ENCODE data around the gene IFI35. TPM values are rescaled to one million over a fixed set of nuclear protein-coding genes. Genes with fewer than 3 reads are reported as not detected.

IFI35 gene
- total RNA-seq, 4 donors from 2014 or later, result 21.2 to 36.1 (median 28.8) TPM

- Histone ChIP-seq H3K27ac (replicated peaks in 1 of 4) (peak overlapping the region in 2 of 4 donors; percentile 44 to 95), H3K9me3 (no peaks in the 10 kb centered on the region), H3K4me3 (no peak overlapping the region), H3K36me3 (peaks cover 35 to 61% (median 55%) of the 10 kb centered on the region in 4 donors), H3K27me3 (no peaks in the 10 kb centered on the region), H3K4me1 (peaks cover 25 to 48% (median 42%) of the 10 kb centered on the region in 4 donors)
- 84% methylated on average over 5 of the region's 5 CpGs for whole genome bisulfite sequencing
- intact Hi-C loops (cut with DNase I), result no loop called here
- no peak for DNase-seq (ENCODE audit: extremely low spot score)
- no peak for TF ChIP-seq EP300 (IDR thresholded peaks at IDR 0.05)
- no peak for TF ChIP-seq CTCF (IDR thresholded peaks at IDR 0.05)
These were observed 2.9 kb upstream of the IFI35 start for GRCh38 chr17:43003542-43004172.

GRCh38 chr17:43010667-43011308 lies 4.2 kb downstream of the IFI35 start:
- peak overlapping the region in 3 of 4 donors; percentile 0 to 61 (median 54) for H3K27ac ChIP-seq (replicated peaks in 1 of 4)
- H3K9me3 ChIP-seq, result no peaks in the 10 kb centered on the region
- H3K27me3 ChIP-seq, result no peaks in the 10 kb centered on the region
- peaks cover 3 to 42% (median 33%) of the 10 kb centered on the region in 4 donors for H3K36me3 ChIP-seq
- intact Hi-C loops (cut with DNase I), result no loop called here
- 84% methylated on average over 5 of the region's 5 CpGs for WGBS
- H3K4me1 ChIP-seq, result peaks cover 68 to 94% (median 81%) of the 10 kb centered on the region in 4 donors
- no peak overlapping the region for H3K4me3 ChIP-seq
- no peak for DNase-seq (ENCODE audit: extremely low spot score)
- TF ChIP-seq POLR2AphosphoS5 (IDR thresholded peaks at IDR 0.05) (peak in 1 of 2 donors; percentile 8), POLR2A (IDR thresholded peaks at IDR 0.05; ENCODE audit: low read depth) (no peak)

- WGBS, result 84% methylated on average over 15 of the region's 15 CpGs
- Histone ChIP-seq H3K36me3 (peaks cover 12 to 53% (median 45%) of the 10 kb centered on the region in 4 donors), H3K27me3 (no peaks in the 10 kb centered on the region), H3K4me1 (peaks cover 72 to 96% (median 85%) of the 10 kb centered on the region in 4 donors), H3K4me3 (peak overlapping the region in 2 of 4 donors; percentile 3 to 5), H3K27ac (replicated peaks in 1 of 4) (peak overlapping the region; percentile 0 to 61 (median 50)), H3K9me3 (no peaks in the 10 kb centered on the region)
- TF ChIP-seq POLR2A (IDR thresholded peaks at IDR 0.05; ENCODE audit: low read depth) (no peak), POLR2AphosphoS5 (IDR thresholded peaks at IDR 0.05) (no peak), CTCF (IDR thresholded peaks at IDR 0.05) (no peak), EP300 (IDR thresholded peaks at IDR 0.05) (no peak)
- no peak for DNase-seq (ENCODE audit: extremely low spot score)
- intact Hi-C loops (cut with DNase I), result no loop called here
These were observed 5.3 kb downstream of the IFI35 start for GRCh38 chr17:43011728-43012472.

GRCh38 chr17:43013296-43013695 lies 6.7 kb downstream of the IFI35 start:
- H3K27me3 ChIP-seq, result no peaks in the 10 kb centered on the region
- no peak for DNase-seq (ENCODE audit: extremely low spot score)
- TF ChIP-seq POLR2AphosphoS5 (IDR thresholded peaks at IDR 0.05) (no peak), EP300 (IDR thresholded peaks at IDR 0.05) (no peak), CTCF (IDR thresholded peaks at IDR 0.05) (no peak), POLR2A (IDR thresholded peaks at IDR 0.05; ENCODE audit: low read depth) (no peak)
- intact Hi-C loops (cut with DNase I), result no loop called here
- peak overlapping the region in 3 of 4 donors; percentile 58 to 75 (median 63) for H3K27ac ChIP-seq (replicated peaks in 1 of 4)
- peaks cover 12 to 66% (median 57%) of the 10 kb centered on the region in 4 donors for H3K36me3 ChIP-seq
- WGBS, result 77% methylated on average over 8 of the region's 8 CpGs
- peaks cover 70 to 86% (median 79%) of the 10 kb centered on the region in 4 donors for H3K4me1 ChIP-seq
- no peaks in the 10 kb centered on the region for H3K9me3 ChIP-seq
- no peak overlapping the region for H3K4me3 ChIP-seq

Measured in esophagus muscularis mucosa (tissue), 4 donors.